HG03520 (cell line): Measurements from ENCODE around the gene MSTN.

ENCODE experiments used
- ATAC-seq: cut with Tn5 transposase; IDR thresholded peaks from one replicate; pipeline ENCODE4 v1.9.1; 2021; ENCODE audit warnings: mild to moderate bottlenecking, moderate library complexity; ENCODE audit not compliant: unreplicated experiment

The MSTN gene

DNA sequence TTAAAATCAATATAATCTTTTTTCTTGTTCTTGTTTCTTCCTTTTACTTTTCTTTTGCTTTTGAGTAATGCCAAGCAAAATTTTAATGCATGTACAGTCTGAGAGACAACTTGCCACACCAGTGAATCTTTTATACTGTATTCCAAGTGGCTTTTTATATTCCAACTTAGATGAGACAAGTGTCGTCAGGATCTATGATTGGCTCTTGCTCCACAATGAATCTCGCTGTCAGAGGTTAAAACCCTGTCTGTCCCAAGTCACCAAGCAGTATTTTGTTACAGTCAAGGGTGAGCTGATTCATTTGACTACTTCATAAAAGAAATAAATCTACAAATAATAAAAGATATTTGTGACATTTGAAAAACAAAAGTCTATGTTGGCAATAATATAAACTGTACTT, at the start of gene MSTN:
MSTN (minus strand) TSS at position 129 of the 400 bp plus-strand sequence. CDS start 133 bp downstream, outside the sequence.
- no peak for ATAC-seq

DNA sequence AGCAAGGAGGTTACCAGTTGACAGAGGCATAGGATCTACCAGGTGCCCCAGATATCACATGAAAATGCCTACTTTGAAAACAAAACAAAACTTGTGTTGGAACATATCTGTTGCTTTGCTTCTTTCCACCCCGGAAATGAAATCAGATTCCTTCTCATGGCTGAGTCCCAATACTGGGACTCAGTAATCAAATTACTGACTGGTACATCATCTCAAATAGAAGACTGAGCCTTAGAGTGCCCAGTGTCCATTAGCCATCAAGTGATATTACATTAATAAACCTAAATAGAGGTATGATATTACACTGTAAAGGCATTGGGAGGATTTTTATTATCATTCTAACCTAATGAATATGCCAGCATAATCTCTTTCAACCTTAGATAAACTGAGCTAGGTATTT, 48.6 kb upstream of the MSTN start:
- no peak for ATAC-seq

DNA sequence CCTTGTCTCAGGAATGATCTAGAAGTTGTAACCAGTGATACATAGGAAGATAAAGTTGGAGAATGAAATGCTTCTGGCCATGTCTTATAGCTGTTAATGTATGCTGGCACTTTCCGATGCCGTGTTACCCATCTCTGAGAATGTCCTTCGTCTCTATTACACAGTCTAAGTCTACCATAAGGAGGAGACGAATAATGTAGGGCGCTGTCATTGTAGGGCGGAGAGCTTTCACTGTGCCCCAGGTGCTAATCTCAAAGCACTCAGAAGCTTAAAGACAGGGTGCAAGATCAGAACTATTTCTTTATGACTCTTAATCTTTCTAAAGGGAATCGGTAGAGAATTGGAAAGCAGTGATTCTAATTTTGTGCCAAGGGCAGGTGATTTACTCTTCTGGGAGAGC, 48.2 kb upstream of the MSTN start:
- ATAC-seq, result no peak

DNA sequence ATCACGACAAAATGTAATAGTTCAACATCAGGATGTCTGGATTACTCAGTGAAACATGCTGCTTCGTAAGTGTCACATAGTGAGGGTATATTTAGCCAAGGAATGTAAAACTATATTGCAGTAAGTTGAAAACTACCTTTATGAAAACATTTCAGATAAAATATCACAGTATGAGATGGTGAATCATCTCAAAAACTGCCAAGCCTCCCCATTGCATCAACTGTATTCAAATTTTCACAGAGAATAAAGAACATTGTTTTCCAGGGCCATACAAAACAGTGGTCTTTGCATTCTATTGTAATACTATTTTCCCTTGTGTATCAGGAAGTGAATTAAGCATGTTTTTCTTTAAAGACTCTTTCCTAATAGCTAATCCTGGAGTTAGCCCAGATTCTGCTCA, 47.6 kb upstream of the MSTN start:
- no peak for ATAC-seq

DNA sequence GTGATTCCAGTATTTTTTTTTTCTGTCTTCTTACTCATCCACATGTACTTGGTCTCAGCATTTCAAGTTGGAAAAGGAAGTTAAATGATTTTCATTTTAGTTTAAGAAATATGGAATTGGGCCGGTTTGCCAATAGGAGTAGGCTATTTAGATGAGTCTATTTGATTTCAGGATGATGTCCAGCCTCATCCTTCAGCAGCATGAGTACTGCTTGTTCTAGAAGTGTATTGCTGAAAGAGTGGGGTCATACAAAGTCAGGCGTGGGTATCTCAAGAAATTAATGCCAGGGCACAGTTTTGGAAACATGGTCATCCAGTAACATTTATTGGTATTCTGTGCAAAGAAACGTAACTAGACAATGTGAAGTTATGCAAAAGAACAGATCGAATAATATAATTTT, 44.9 kb upstream of the MSTN start:
- ATAC-seq, result no peak

DNA sequence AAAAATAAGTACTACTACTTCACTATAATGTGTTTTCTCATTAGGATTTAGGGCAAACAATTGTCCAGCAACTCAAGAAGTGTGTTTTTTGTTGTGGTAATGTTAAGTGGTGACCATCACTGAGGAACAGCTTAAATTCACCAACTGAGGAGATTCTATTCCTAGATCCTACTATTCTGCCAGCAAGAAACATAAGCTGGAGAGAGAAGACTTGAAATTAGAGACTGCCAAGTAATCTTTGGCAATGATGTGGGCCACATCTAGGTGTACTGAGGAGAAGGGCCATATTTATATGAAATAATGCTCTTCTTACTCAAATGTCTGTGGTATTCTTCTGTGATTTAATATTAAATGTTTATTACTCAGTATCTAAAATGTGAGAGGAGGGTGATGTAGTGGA, 44.3 kb upstream of the MSTN start:
- ATAC-seq, result no peak

DNA sequence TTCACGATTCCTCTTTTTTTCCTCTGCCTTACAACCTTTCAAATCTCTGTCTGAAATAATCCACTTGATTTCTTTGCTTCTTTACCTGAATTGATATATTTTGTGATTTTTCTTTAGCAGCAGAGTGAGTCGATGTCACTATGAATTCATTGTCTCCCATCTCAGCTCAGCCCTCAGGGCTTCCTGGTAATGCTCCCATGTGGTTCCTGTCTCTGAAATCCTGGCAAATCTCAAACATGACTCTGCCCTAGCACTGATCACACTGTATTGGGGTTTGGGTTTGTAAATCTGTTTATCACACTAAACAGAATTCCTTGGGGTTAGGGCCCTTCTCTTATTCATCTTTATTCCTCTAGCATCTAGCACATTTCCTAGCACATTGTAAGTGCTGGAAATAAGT, 43.0 kb upstream of the MSTN start:
- no peak for ATAC-seq

DNA sequence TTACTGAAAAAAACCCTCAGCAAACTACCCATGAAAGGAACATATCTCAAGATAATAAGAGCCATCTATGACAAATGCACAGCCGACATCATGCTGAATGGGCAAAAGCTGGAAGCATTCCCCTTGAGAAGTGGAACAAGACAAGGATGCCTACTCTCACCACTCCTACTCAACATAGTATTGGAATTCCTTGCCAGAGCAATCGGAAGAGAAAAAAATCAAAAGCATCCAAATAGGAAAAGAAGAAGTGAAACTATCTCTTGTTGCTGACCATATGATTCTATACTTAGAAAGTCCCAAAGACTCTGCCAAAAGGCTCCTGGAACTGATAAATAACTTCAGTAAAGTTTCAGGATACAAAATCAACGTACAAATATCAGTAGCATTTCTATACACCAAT, 40.6 kb upstream of the MSTN start:
- ATAC-seq, result no peak

DNA sequence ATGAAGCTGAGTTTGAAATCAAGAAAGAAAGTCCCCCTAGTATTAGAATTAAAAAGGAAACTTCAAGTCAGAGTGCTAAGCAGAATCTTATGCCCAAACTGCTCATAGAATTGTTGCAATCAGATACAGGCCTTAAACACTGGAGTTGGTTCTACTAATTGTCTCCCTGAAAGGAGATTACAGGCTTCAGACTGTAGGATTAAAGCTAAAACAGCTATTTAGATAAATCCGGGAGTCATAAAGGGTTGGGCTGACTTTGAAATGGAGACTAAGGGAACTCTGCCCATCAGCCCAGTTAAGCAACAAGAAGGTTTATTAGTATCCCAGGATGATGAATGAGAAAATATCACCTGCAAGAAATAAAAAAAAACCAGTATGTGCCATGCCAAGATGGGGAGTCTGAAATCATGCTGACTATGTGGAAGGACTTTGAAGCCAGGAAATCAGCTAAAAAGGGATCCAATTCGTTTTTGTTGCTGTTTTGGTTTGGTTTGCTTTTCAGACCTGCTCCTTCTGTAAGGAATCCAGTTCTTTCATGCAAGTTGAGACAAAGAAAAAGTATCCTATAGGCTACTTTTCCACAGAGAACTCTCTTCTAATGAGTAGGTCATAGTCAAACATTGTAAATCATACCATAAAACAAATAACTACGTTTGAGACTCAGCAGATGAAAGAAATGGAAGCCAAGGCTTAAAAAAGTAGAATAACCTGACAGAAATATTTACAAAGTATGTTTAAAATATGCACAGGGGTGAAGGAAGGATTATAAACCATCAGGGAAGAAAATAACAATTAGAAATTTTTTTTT, 37.6 kb upstream of the MSTN start:
- ATAC-seq, result no peak

DNA sequence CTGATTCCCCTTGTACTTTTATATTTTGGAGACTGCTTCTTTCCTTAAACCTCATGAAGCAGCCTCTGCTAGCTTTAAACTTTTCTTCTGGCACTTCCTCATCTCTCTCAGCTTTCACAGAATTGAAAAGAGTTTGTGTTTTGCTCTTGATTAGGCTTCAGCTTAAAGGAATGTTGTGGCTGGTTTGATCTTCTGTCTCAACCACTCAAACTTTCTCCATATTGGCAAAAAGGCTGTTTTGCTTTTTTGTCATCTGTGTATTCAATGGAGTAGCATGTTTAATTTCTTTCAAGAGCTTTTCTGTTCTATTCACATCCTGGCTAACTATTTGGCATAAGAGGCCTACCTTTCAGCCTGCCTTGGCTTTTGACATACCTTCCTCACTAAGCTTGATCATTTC, 36.3 kb upstream of the MSTN start:
- no peak for ATAC-seq

DNA sequence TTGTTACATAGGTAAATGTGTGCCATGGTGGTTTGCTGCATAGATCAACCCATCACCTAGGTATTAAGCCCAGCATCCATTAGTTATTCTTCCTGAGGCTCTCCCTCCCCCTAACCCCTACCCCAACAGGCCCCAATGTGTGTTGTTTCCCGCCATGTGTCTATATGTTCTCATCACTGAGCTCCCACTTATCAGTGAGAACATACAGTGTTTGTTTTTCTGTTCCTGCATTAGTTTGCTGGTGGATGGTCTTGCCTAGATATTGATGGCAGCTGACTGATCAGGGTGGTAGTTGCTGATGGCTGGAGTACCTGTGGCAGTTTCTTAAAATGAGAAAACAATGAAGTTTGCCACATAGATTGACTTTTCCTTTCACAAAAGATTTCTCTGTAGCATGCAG, 34.6 kb upstream of the MSTN start:
- no peak for ATAC-seq

DNA sequence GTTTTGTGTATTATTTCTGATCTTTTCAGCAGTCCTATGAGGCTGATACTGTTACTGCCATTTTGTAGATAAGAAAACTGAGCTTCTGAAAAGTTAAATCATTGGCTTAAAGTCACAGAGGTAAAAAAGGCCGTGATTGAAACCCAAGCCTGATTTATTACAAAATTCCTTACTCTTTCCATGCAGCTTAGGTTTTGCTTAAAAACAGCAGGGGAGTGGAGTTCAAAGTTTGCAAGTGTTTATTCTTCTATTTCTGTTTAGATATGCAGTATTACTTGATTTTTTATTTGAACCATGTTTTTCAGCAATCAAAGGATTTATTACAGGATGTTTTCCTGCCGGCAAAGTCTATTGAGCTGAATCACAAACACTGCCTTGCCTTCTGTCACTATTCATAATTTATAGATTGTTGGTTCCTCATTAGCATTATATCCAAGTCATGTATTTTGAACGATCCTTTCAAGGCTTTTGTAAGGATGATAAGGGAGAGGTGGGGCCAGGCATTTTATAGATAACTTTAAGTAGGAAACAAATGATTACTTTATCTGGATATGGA, 31.9 kb upstream of the MSTN start:
- ATAC-seq, result no peak

DNA sequence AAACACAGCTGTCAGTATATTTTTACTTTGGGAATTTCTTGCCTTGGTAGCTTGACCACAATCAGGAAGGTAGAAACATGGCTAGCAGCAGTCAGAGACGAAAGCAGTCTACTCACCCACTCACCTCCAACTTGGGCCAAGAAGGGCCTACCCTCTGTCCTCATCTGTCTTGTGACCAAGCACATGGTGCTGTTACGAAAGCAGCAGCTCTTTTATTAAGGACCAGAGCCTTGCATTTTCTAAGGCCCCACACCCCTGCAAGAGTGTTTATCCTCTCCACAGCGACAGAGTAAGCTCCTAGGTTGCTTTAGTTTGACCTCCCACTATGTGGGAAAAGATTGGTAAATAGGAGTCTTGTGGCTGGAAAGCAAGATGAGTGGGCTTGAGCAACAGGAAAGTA, 31.3 kb upstream of the MSTN start:
- ATAC-seq, result no peak

DNA sequence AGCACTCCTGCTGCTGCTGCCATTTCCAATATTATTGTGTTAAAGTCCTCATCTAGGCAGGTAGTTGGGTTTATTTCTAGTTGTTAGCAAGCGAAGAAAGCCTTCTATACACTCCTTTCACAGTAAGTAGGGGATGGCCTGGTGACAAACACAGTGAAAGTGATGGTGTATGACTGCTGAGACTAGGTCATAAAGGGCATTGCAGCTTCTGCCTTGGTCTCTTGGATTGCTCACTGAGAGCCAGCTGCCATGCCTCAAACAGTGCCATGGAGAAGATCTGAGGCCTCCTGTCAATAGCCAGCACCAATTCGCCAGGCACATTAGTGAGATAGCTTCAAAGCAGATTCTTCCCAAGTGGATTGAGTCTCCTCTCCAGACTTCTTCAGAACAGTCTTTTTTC, 27.6 kb upstream of the MSTN start:
- no peak for ATAC-seq

DNA sequence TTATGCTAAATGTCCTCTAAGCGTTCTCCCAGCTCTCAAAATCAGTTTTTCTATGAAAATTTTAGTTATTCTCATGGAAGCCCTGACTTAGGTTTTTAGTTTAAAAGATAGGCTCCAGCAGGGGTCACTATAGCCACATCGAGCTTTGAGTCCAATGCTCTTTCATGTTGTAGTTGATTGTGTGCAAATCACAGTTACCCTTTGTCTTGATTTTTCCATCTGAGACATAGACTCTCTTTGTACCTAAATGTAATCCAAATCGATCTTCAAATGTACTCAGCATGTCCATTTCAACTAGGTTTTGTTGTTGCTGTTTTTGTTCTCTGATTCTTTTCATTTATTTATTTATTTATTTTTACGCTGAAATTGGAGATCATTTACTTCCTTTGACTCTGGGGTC, 26.4 kb upstream of the MSTN start:
- ATAC-seq, result peak; percentile 53

DNA sequence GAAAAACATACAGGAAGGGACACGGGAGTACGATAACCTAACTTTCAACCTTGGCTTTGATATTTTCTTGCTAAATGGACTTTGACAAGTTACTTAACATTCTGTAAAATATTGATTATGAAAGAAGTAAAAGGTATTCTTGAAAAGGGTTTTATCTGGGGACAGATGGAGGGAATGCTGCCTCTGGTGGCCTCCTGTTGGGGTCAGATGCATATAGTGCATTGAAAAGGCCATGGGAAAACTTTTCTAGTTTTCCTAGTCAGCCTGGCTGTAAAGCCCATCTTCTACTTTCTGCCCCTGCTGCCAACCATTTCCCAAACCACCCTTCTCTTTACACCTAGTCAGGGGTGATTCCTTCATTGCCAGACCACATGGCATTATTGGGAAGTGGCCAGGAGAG, 22.2 kb upstream of the MSTN start:
- ATAC-seq, result no peak

DNA sequence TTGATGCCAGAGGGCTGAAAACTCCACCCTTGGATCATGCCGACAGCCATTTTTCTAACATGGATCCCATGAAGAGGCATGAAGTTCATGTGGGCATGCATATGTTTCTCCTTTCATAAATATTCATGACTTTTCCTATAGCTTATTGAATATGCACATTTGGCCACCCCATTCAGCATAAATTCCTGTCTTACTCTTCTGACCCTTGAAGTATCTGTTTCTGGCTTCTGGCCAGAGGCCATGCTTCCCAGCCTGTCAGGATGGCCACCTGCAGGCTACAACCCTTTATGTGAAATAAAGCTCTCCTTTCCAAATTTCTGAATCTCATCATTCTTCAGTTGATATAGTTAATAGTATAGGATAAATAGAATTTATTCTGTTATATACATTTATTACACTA, 19.6 kb upstream of the MSTN start:
- ATAC-seq, result no peak

DNA sequence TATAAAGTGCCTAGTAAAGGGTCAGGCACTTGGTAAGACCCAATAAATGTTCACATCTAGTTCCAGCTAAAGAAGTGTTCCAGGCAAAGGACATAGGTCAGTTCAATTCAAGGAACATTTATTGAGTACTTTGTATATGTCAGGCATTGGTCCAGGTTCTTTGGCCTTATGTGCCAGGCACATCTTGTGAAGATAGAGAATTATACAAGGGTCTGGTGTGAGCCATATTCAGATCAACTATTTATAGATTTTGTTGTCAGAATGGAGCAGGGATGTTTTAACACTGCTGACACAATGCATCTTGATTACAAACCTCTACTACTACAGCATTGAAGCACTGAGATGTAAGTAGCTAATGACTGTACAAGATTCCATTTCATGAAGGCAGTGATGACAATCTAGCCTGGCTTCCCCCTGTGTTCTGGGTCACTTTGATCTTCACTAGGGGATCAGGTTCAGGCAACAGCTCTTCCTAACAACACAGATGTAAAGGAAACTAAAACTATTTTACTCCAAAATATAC, 18.1 kb upstream of the MSTN start:
- ATAC-seq, result no peak

DNA sequence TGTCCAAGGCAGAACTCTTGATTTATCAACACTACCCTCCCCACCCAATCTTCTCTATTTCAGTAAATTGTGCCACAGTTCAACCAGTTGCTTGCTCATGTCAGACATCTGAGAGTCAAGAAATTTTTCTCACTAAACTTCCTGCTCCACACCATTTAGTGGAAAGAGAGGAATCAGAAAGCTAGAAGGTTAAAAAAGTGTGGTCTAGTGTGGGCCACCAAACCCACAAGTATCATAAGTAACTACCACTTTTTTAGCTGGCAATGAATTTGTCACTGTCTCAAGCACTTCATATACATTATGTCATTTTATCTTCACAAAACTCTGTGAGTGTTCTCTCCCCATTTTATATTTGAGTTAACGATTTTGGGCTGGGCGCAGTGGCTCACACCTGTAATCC, 16.6 kb upstream of the MSTN start:
- ATAC-seq, result no peak

DNA sequence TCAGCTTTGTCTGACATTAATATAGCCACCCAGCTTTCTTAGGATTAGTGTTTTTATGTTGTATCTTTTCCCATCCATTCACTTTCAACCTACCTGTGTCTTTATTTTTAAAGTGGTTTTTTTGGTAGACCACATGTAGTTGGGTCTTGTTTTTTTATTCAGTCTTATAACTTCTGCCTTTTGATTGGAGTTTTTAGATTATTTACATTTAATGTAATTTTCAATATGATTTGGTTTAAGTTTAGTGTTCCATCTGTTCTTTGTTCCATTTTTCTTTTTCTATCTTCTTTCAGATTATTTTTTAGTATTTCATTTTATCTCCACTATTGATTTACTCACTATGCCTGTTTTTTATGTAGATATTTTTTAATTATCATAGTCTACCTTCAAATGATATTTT, 13.1 kb upstream of the MSTN start:
- ATAC-seq, result no peak

DNA sequence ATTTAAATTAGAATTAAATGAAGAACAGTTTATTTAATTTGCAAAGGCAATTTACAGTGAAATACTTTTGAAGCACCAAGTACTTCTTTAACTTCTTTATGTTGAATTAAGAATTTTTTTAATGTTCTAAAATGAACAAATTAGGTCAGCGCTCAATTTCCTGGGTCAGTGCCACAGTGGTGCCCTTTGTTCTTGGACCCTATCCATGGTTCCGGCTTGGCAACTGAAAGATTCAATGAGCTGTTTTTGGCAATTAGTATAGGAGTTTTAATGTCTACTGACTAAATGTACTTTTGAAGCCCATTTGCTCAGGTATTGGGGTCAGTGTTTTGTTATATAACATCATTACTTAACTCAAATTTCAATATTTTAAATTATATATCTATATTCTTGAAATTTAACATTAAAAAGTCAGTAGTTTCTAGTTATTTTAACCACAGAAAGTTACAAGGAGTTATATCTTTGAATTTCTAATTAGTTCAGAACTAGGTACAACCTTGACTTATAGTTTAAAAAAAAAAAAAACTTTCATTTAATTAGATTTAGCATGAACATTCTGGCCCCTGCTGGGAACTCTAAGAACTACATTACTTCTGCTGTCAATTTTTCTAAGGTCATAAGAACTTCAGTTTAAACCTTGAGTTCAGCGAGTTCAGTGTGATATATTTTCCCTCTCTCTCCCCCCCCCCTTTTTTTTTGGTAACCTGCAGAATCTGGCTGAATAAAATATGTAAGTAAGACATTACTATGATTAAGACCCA, 7.6 kb upstream of the MSTN start:
- no peak for ATAC-seq

DNA sequence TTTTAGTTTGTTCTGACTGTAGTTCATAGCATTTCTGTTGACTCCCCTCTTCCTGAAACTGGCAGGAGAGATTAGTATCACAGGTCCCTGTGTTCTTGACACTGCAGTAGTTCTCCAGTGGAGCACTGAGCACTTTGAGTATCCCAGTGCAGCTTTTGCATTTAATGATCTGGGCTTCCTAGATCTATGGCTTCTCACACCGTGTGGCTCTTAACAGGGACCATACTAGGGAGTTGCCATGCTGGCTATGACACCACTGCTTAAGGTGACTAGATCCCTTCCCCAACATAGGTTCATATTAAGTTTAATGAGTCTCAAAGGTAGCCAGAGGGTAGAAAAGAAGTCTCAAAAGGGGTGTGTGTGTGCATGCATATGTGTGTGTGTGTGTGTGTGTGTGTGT, 6.2 kb upstream of the MSTN start:
- no peak for ATAC-seq
